Upper lobe of left lung (tissue), 4 donors: ENCODE measurements around the gene PCGF3.
"Not testable (repeated sequence)": the region's sequence is repeated elsewhere in the genome, so short reads cannot be mapped to it uniquely, and the experiment has no call there.

Experiments used
- CTCF ChIP-seq, 6 experiments: fragments of 450-650 bp in 4 of 6; fragments of 200-600 bp in 2 of 6; sonication (generic) in 2 of 6; IDR thresholded peaks; one replicate each; pipeline ENCODE4 v1.5.1; 2016 to 2019; ENCODE audit warnings: antibody characterized with exemption in 6 of 6
- POLR2A ChIP-seq, 4 donors: fragments of 450-650 bp; IDR thresholded peaks; one replicate each; pipeline ENCODE4 v1.5.1; 2016 to 2017; ENCODE audit warnings: antibody characterized with exemption in 4 of 4, mild to moderate bottlenecking in 2 of 4
- POLR2AphosphoS5 ChIP-seq, 2 donors: sonication (generic); formaldehyde crosslinking; IDR thresholded peaks; one replicate each; pipeline ENCODE4 v1.5.1; 2017; ENCODE audit warnings: antibody characterized with exemption in 2 of 2

GRCh38 chr4:759810-760209 is 54.2 kb downstream of the PCGF3 start:
- TF ChIP-seq CTCF, POLR2A, POLR2AphosphoS5 (IDR thresholded peaks at IDR 0.05): not testable (repeated sequence)
